Stimulated activated naive B cell treated with anti-CD40 and anti-IgM and Interleukin-4, amounts not matched to agents 10 μg/mL and 1 μg/mL and 100 μg/mL, for 72 hours (primary cell): ENCODE data around the gene FZD10.

Experiments
- ATAC-seq, 2 donors: fragments of 150-1000 bp; cut with Tn5 transposase; replicated peaks; 2 replicates each; pipeline ENCODE4 v1.10.0; 2021; ENCODE audit warnings: moderate library complexity in 1 of 2
- DNase-seq: peaks from one replicate; pipeline ENCODE4 v3.0.0; 2021
- H3K27ac Mint-ChIP-seq: one replicate; pipeline ENCODE4 v1.8.0; 2022; ENCODE audit warnings: mild to moderate bottlenecking, mixed read lengths
- H3K27me3 Mint-ChIP-seq, 2 donors: one replicate each; pipeline ENCODE4 v1.8.0; 2022; ENCODE audit warnings: mixed read lengths in 2 of 2
- H3K36me3 Mint-ChIP-seq, 2 donors: one replicate each; pipeline ENCODE4 v1.8.0; 2022; ENCODE audit warnings: mixed read lengths in 2 of 2, mild to moderate bottlenecking in 1 of 2
- H3K4me1 Mint-ChIP-seq, 2 donors: one replicate each; pipeline ENCODE4 v1.8.0; 2022; ENCODE audit warnings: mixed read lengths in 2 of 2, mild to moderate bottlenecking in 1 of 2
- H3K4me3 Mint-ChIP-seq, 2 donors: one replicate each; pipeline ENCODE4 v1.8.0; 2022; ENCODE audit warnings: mild to moderate bottlenecking in 2 of 2, mixed read lengths in 2 of 2, moderate library complexity in 1 of 2
- H3K9me3 Mint-ChIP-seq, 2 donors: one replicate each; pipeline ENCODE4 v1.8.0; 2022; ENCODE audit warnings: mixed read lengths in 2 of 2, mild to moderate bottlenecking in 1 of 2

The FZD10 gene

GRCh38 chr12:130192642-130193345 lies 30.5 kb downstream of the FZD10 start:
- H3K4me3 Mint-ChIP-seq: no peak overlapping the region
- no peak for ATAC-seq
- H3K36me3 Mint-ChIP-seq: no peaks in the 10 kb centered on the region
- H3K27me3 Mint-ChIP-seq: peaks cover 0 to 5% of the 10 kb centered on the region in 2 donors
- no peak for DNase-seq
- no peaks in the 10 kb centered on the region for H3K4me1 Mint-ChIP-seq
- no peak overlapping the region for H3K27ac Mint-ChIP-seq
- peaks cover 4 to 8% of the 10 kb centered on the region in 2 donors for H3K9me3 Mint-ChIP-seq

DNA sequence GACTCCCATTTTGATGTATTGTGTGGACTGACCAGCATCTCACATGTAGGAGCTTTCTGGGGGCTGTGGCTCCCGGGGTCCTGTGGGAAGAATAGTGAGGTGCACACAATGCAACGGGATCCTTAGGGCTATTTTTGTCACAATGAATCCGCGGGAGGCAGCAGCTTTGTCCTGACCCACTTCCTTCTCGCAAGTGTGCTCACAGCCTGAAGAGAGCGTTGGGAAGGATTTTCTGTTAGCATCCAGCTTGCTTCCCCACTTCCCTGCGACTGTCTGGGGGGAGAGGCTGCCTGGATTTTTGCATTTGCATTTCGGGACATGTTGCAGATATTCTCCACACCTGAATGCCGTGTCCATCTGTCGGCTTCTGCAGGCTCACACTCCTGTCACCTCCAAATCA lies 31.9 kb downstream of the FZD10 start:
- DNase-seq (no peak), ATAC-seq (no peak)
- no peak overlapping the region for H3K27ac Mint-ChIP-seq
- H3K4me1 Mint-ChIP-seq: no peaks in the 10 kb centered on the region
- H3K36me3 Mint-ChIP-seq: no peaks in the 10 kb centered on the region
- H3K9me3 Mint-ChIP-seq: peaks cover 4 to 8% of the 10 kb centered on the region in 2 donors
- no peaks in the 10 kb centered on the region for H3K27me3 Mint-ChIP-seq
- no peak overlapping the region for H3K4me3 Mint-ChIP-seq

GRCh38 chr12:130195369-130195768 lies 33.1 kb downstream of the FZD10 start:
- no peak overlapping the region for H3K27ac Mint-ChIP-seq

GRCh38 chr12:130195776-130196175 lies 33.5 kb downstream of the FZD10 start:
- H3K27me3 Mint-ChIP-seq: no peaks in the 10 kb centered on the region
- ATAC-seq: no peak
- no peak overlapping the region for H3K4me3 Mint-ChIP-seq
- no peak overlapping the region for H3K27ac Mint-ChIP-seq
- H3K36me3 Mint-ChIP-seq: no peaks in the 10 kb centered on the region
- no peak for DNase-seq
- H3K9me3 Mint-ChIP-seq: peaks cover 2 to 8% of the 10 kb centered on the region in 2 donors
- H3K4me1 Mint-ChIP-seq: no peaks in the 10 kb centered on the region

More at GRCh38 chr12:130195369-130195768, 33.1 kb downstream of the FZD10 start:
- no peaks in the 10 kb centered on the region for H3K36me3 Mint-ChIP-seq
- ATAC-seq (no peak), DNase-seq (no peak)
- H3K9me3 Mint-ChIP-seq: peaks cover 4 to 8% of the 10 kb centered on the region in 2 donors
- H3K4me3 Mint-ChIP-seq: no peak overlapping the region
- no peaks in the 10 kb centered on the region for H3K27me3 Mint-ChIP-seq
- no peaks in the 10 kb centered on the region for H3K4me1 Mint-ChIP-seq

- Mint-ChIP-seq H3K9me3 (peaks cover 0 to 2% of the 10 kb centered on the region in 2 donors), H3K4me3 (no peak overlapping the region), H3K36me3 (no peaks in the 10 kb centered on the region), H3K27me3 (no peaks in the 10 kb centered on the region), H3K4me1 (no peaks in the 10 kb centered on the region), H3K27ac (no peak overlapping the region)
- no peak for DNase-seq
- ATAC-seq: no peak
Observed at GRCh38 chr12:130196827-130197226, 34.6 kb downstream of the FZD10 start.

DNA sequence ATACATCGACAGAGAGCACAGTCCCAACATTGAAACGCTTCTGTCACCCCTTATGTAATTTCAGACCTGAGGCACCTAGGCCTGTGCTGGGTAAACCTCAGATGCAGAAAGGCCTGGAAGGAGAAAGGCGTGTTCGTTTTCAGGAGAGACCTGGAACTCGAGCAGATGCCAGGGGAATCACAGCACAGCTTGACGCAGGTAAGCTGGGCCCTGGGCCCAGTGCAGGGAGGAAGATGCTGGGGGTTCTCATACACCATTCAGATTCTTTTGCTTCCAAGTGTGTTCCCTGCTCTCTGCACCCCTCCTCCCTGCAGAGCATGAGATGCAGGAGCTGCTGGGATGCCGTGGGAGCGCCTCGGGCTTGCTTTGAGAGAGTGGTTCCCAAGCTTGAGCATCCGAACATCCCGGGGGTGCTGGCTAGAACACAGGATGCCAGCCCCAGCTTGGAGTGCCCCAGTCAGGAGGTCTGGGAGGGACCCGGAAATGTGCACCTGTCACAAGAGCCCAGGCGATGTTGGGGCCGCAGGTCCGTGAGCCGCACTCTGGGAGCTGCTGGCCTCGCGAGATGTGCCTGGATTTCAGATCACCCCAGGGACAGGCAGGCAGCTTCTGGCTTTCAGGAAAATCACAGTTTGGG lies 35.9 kb downstream of the FZD10 start:
- Mint-ChIP-seq H3K27ac (no peak overlapping the region), H3K9me3 (no peaks in the 10 kb centered on the region), H3K36me3 (no peaks in the 10 kb centered on the region), H3K4me1 (no peaks in the 10 kb centered on the region), H3K4me3 (no peak overlapping the region), H3K27me3 (no peaks in the 10 kb centered on the region)
- DNase-seq (no peak), ATAC-seq (no peak)

DNA sequence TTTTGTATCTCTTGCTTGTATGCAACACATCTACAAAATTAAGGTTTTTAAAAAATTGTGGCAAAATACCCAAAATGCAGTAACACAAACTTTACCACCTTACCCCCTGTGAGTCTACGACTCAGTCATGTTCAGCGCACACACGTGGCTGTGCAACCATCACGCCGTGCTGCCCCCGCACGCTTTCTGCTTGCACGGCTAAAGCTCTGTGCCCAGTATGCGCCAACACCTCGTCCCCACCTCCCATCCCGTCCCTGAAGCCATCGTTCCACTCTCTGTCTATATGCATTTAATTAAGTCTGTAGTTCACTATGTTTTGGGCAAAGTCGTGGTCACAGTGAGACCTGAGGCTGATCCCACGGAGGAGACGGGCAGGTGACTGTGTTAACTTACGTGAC lies 36.4 kb downstream of the FZD10 start:
- H3K36me3 Mint-ChIP-seq: no peaks in the 10 kb centered on the region
- no peak overlapping the region for H3K27ac Mint-ChIP-seq
- H3K27me3 Mint-ChIP-seq: peaks cover 0 to 2% of the 10 kb centered on the region in 2 donors
- no peaks in the 10 kb centered on the region for H3K4me1 Mint-ChIP-seq
- H3K9me3 Mint-ChIP-seq: peaks cover 0 to under 1% of the 10 kb centered on the region in 2 donors
- ATAC-seq: no peak
- DNase-seq: no peak
- H3K4me3 Mint-ChIP-seq: no peak overlapping the region

DNA sequence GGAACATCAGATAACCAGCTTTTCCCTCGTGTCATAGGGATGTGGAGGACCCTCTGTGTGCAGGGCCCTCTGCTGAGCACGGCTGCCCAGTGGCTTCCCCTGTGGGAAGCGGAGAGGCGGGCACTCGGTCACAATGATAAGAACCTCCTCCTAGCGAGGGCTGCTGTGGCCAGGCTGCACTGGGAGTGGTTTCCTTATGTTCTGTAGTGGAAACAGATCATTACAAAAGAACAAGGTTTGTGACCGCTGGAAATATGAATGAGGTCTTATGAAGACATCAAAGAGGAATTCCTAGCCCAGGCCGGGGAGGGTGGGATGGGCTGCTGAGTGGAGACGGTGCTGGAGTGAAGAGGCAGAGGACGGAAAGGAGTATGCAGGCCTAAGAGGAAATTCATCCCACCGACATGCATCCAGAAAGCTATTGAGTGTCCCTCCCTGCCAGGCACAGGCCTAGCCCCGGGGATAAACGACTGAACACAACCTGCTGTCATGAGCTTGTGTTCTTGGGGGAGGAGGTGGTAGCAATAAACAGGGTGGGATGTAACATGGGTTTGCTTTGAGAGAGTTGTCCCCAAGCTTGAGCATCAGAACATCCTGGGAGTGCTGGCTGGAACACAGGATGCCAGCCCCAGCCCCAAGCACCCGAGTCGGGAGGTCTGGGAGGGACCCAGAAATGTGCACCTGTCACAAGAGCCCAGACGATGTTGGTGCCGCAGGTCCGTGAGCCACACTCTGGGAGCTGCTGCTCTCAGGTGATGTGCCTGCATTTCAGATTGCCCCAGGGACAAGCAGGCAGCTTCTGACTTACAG lies 37.5 kb downstream of the FZD10 start:
- ATAC-seq: no peak
- H3K27ac Mint-ChIP-seq: no peak overlapping the region
- no peak for DNase-seq
- H3K9me3 Mint-ChIP-seq: peaks cover 0 to 2% of the 10 kb centered on the region in 2 donors
- H3K4me1 Mint-ChIP-seq: no peaks in the 10 kb centered on the region
- peaks cover 0 to 5% of the 10 kb centered on the region in 2 donors for H3K27me3 Mint-ChIP-seq
- H3K4me3 Mint-ChIP-seq: no peak overlapping the region
- H3K36me3 Mint-ChIP-seq: no peaks in the 10 kb centered on the region

DNA sequence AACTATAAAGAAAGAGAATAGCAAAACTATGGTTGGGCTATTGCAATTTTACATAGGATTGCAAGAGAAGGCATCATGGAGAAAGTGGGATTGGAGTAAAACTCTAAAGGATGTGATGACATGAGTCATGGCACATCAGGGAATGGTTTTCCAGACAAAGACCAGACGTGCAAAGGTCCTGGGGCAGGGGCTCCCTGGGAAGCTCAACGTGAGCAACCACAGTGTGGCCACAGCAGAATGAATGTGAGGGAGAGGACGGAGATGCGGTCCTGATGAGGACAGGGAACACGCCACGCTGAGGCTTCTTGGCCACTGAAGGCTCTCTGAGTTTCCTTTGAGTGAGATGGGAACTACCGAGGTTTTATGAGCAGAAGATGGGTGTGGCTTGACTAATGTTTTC lies 38.2 kb downstream of the FZD10 start:
- ATAC-seq: no peak
- peaks cover 0 to 2% of the 10 kb centered on the region in 2 donors for H3K9me3 Mint-ChIP-seq
- no peak overlapping the region for H3K27ac Mint-ChIP-seq
- H3K27me3 Mint-ChIP-seq: peaks cover 0 to 5% of the 10 kb centered on the region in 2 donors
- no peak overlapping the region for H3K4me3 Mint-ChIP-seq
- no peak for DNase-seq
- no peaks in the 10 kb centered on the region for H3K36me3 Mint-ChIP-seq
- no peaks in the 10 kb centered on the region for H3K4me1 Mint-ChIP-seq

DNA sequence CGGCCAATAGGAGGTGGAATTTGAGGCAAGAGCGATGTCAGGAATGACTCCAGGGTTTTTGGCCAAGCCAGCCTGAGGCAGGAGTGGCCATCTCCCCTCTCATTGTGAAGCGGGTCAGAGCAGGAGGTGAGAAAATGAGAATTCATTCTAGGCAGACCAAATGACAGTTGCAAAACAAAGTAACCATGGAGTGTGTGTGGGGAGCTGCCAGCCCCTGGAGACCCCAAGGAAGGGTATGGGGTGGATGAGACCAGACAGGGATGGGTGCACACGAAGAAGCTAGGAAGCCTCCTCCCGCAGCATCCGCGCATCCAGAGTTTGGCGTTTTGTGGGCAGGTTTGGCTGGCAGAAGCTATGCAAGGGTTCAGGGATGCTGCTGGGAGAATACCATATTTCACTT lies 38.8 kb downstream of the FZD10 start:
- DNase-seq (no peak), ATAC-seq (no peak)
- Mint-ChIP-seq H3K27me3 (peaks cover 0 to 5% of the 10 kb centered on the region in 2 donors), H3K27ac (no peak overlapping the region), H3K4me1 (no peaks in the 10 kb centered on the region), H3K4me3 (no peak overlapping the region), H3K36me3 (no peaks in the 10 kb centered on the region), H3K9me3 (peaks cover under 1 to 2% of the 10 kb centered on the region in 2 donors)

DNA sequence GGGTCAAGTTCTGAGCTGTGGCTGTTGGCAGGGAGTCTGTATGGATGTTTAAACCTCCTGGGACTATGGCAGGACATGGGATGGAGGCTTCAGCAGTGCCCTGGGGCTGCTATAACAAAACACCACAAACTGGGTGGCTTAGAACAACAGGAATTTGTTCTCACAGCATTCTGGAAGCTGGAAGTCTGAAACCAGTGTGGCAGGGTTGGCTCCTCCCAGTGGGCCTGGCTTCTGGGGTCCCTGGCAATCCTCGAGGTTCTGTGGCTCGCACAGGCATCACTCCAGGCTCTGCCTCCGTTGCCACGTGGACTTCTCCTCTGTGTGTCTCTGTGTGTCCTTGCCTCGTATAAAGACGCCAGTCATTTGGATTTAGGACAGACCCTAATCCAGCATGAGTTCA lies 39.9 kb downstream of the FZD10 start:
- H3K9me3 Mint-ChIP-seq: peaks cover 6 to 8% of the 10 kb centered on the region in 2 donors
- no peak overlapping the region for H3K4me3 Mint-ChIP-seq
- DNase-seq (no peak), ATAC-seq (no peak)
- peaks cover 0 to 5% of the 10 kb centered on the region in 2 donors for H3K27me3 Mint-ChIP-seq
- H3K4me1 Mint-ChIP-seq: no peaks in the 10 kb centered on the region
- no peak overlapping the region for H3K27ac Mint-ChIP-seq
- H3K36me3 Mint-ChIP-seq: no peaks in the 10 kb centered on the region

GRCh38 chr12:130203151-130203550 lies 40.9 kb downstream of the FZD10 start:
- ATAC-seq (no peak), DNase-seq (no peak)
- Mint-ChIP-seq H3K4me1 (no peaks in the 10 kb centered on the region), H3K27me3 (peaks cover 0 to 5% of the 10 kb centered on the region in 2 donors), H3K36me3 (no peaks in the 10 kb centered on the region), H3K27ac (no peak overlapping the region), H3K4me3 (no peak overlapping the region), H3K9me3 (peaks cover 7 to 13% of the 10 kb centered on the region in 2 donors)

- Mint-ChIP-seq H3K4me3 (no peak overlapping the region), H3K27me3 (peaks cover 0 to 5% of the 10 kb centered on the region in 2 donors), H3K27ac (no peak overlapping the region), H3K36me3 (no peaks in the 10 kb centered on the region), H3K9me3 (peaks cover 12 to 17% of the 10 kb centered on the region in 2 donors), H3K4me1 (no peaks in the 10 kb centered on the region)
- DNase-seq: no peak
- ATAC-seq: no peak
Observed at GRCh38 chr12:130204541-130204953, 42.3 kb downstream of the FZD10 start.

- ATAC-seq: no peak
- no peak for DNase-seq
- Mint-ChIP-seq H3K4me1 (no peaks in the 10 kb centered on the region), H3K27me3 (peaks cover 0 to 5% of the 10 kb centered on the region in 2 donors), H3K27ac (no peak overlapping the region), H3K36me3 (no peaks in the 10 kb centered on the region), H3K9me3 (peaks cover 12 to 17% of the 10 kb centered on the region in 2 donors), H3K4me3 (no peak overlapping the region)
Observed at GRCh38 chr12:130205495-130205894, 43.2 kb downstream of the FZD10 start.
